ENCODE results near the gene CCNG2. TPM values are rescaled to one million over a fixed set of nuclear protein-coding genes. Genes with fewer than 3 reads are reported as not detected.

Gene CCNG2
- polyA plus RNA-seq (2011; rRNA removed) (28.9 and 42.3 TPM in 2 replicates), polyA minus RNA-seq (2011; rRNA and poly(A)+ RNA removed) (14.4 and 23.5 TPM in 2 replicates)

- ChIA-PET CTCF (interaction anchor here (1.9 to 2.2 kb wide), 2 partner anchors 46 kb away, joined by 9 to 12 read pairs; no protein-coding TSS in a partner anchor), POLR2A (interaction anchor here (0.7 to 2.0 kb wide), 8 partner anchors 9 to 98 kb away, joined by 3 to 13 read pairs (median 4); partner anchors contain the start of gene CCNI)
- Histone ChIP-seq H3K27ac (ENCODE audit: low read depth, low read length) (peak within 1 kb of the TSS; percentile 99), H3K4me3 (ENCODE audit: low read depth, low read length) (peak within 1 kb of the TSS; percentile 98), H3K27me3 (ENCODE audit: control insufficient read depth, insufficient read depth, low read length) (peaks cover 11% of the 10 kb centered on the region), H3K9me3 (ENCODE audit: control insufficient read depth, insufficient read depth, low read length) (no peaks in the 10 kb centered on the region)
- TF ChIP-seq CTCF (IDR thresholded peaks at IDR 0.05; ENCODE audit: low read depth, low read length): no peak
- peak; percentile 92 for DNase-seq (ENCODE audit: low read depth, low spot score)
Measured at GRCh38 chr4:77156912-77157858, at the start of gene CCNG2. TSS of gene CCNG2 (plus strand) at chr4:77157207. CDS start at chr4:77158533, 1,326 bp downstream.

- Histone ChIP-seq H3K9me3 (ENCODE audit: control insufficient read depth, insufficient read depth, low read length) (no peaks in the 10 kb centered on the region), H3K27ac (ENCODE audit: low read depth, low read length) (no peak overlapping the region), H3K4me3 (ENCODE audit: low read depth, low read length) (no peak overlapping the region), H3K27me3 (ENCODE audit: control insufficient read depth, insufficient read depth, low read length) (peaks cover 10% of the 10 kb centered on the region)
- DNase-seq (ENCODE audit: low read depth, low spot score): no peak
- POLR2A ChIA-PET: no interaction called here
- CTCF ChIA-PET: no interaction called here
- no peak for TF ChIP-seq CTCF (IDR thresholded peaks at IDR 0.05; ENCODE audit: low read depth, low read length)
Measured at GRCh38 chr4:77110730-77111129, 46.3 kb upstream of the CCNG2 start.

- DNase-seq (ENCODE audit: low read depth, low spot score): no peak
- H3K27me3 ChIP-seq (ENCODE audit: control insufficient read depth, insufficient read depth, low read length): peaks cover 6% of the 10 kb centered on the region
- H3K4me3 ChIP-seq (ENCODE audit: low read depth, low read length): no peak overlapping the region
- ChIA-PET CTCF (no interaction called here), POLR2A (no interaction called here)
- H3K9me3 ChIP-seq (ENCODE audit: control insufficient read depth, insufficient read depth, low read length): no peaks in the 10 kb centered on the region
- no peak overlapping the region for H3K27ac ChIP-seq (ENCODE audit: low read depth, low read length)
- no peak for TF ChIP-seq CTCF (IDR thresholded peaks at IDR 0.05; ENCODE audit: low read depth, low read length)
Measured at GRCh38 chr4:77113069-77113468, 43.9 kb upstream of the CCNG2 start.

GRCh38 chr4:77117721-77118120, 39.3 kb upstream of the CCNG2 start:
- Histone ChIP-seq H3K27me3 (ENCODE audit: control insufficient read depth, insufficient read depth, low read length) (peaks cover 10% of the 10 kb centered on the region), H3K27ac (ENCODE audit: low read depth, low read length) (no peak overlapping the region), H3K4me3 (ENCODE audit: low read depth, low read length) (no peak overlapping the region), H3K9me3 (ENCODE audit: control insufficient read depth, insufficient read depth, low read length) (no peaks in the 10 kb centered on the region)
- POLR2A ChIA-PET: no interaction called here
- TF ChIP-seq CTCF (IDR thresholded peaks at IDR 0.05; ENCODE audit: low read depth, low read length): no peak
- no peak for DNase-seq (ENCODE audit: low read depth, low spot score)
- CTCF ChIA-PET: interaction anchor here (1.6 kb wide), 1 partner anchor 22 kb away, joined by 6 read pairs; no protein-coding TSS in a partner anchor
